AG04449 (cell line): ENCODE results near the gene ZNF276.

ENCODE experiments used
- CTCF ChIA-PET: fragments of 350-600 bp; formaldehyde crosslinking; extraction: SDS; loops from one replicate; lab custom pipeline; 2021; ENCODE audit warnings: antibody characterized with exemption; lab: Yijun Ruan, JAX
- POLR2A ChIA-PET: fragments of 400-600, 350-600 bp; formaldehyde crosslinking; extraction: SDS; loops from one replicate; lab custom pipeline; 2020; ENCODE audit warnings: antibody characterized with exemption, inconsistent platforms; lab: Yijun Ruan, JAX
- DNase-seq: peaks from one replicate; pipeline ENCODE4 v3.0.0-alpha.2; 2010; ENCODE audit warnings: low read depth, low spot score
- H3K4me3 ChIP-seq: 2 replicates; pipeline ENCODE4 v1.5.1; 2011; ENCODE audit warnings: low read depth, mild to moderate bottlenecking, control low read depth, low read length
- CTCF ChIP-seq: IDR thresholded peaks from one replicate; pipeline ENCODE4 v1.5.1; 2011; ENCODE audit warnings: mild to moderate bottlenecking, moderate library complexity, low read length, control low read depth, inconsistent platforms; ENCODE audit not compliant: insufficient read depth; ENCODE audit errors: missing control alignments

ZNF276 gene

GRCh38 chr16:89746043-89746442 is 24.7 kb downstream of the ZNF276 start:
- no peak for TF ChIP-seq CTCF
- ChIA-PET CTCF (interaction anchor here (1.2 to 8.6 kb wide), 2 partner anchors 24 to 114 kb away, joined by 3 to 55 read pairs; no protein-coding TSS in a partner anchor), POLR2A (interaction anchor here (0.6 to 1.3 kb wide), 2 partner anchors 96 to 127 kb away, joined by 3 to 4 read pairs; partner anchors contain the start of gene TCF25)
- DNase-seq, result no peak
- H3K4me3 ChIP-seq, result no peak overlapping the region

- DNase-seq, result no peak
- ChIA-PET CTCF (interaction anchor here (1.4 to 8.6 kb wide), 2 partner anchors 11 to 112 kb away, joined by 3 to 55 read pairs; no protein-coding TSS in a partner anchor), POLR2A (no interaction called here)
- no peak overlapping the region for H3K4me3 ChIP-seq
- TF ChIP-seq CTCF, result no peak
Observed at GRCh38 chr16:89748076-89748475, 26.7 kb downstream of the ZNF276 start.

GRCh38 chr16:89748921-89749320 is 27.6 kb downstream of the ZNF276 start:
- POLR2A ChIA-PET, result no interaction called here
- DNase-seq, result no peak
- TF ChIP-seq CTCF, result no peak
- CTCF ChIA-PET, result interaction anchor here (0.7 to 8.6 kb wide), 3 partner anchors 9 to 112 kb away, joined by 3 to 55 read pairs (median 4); no protein-coding TSS in a partner anchor
- H3K4me3 ChIP-seq, result no peak overlapping the region

- CTCF ChIA-PET, result interaction anchor here (1.2 to 8.6 kb wide), 2 partner anchors 45 to 111 kb away, joined by 4 to 55 read pairs; no protein-coding TSS in a partner anchor
- no peak overlapping the region for H3K4me3 ChIP-seq
- no peak for TF ChIP-seq CTCF
- POLR2A ChIA-PET, result no interaction called here
- no peak for DNase-seq
Observed at GRCh38 chr16:89749637-89750036, 28.3 kb downstream of the ZNF276 start.

GRCh38 chr16:89759746-89760340 is 38.5 kb downstream of the ZNF276 start:
- CTCF ChIA-PET, result no interaction called here

More at GRCh38 chr16:89759746-89760340, 38.5 kb downstream of the ZNF276 start:
- H3K4me3 ChIP-seq, result no peak overlapping the region
- TF ChIP-seq CTCF, result no peak
- POLR2A ChIA-PET, result no interaction called here
- DNase-seq, result no peak
